MCF 10A (cell line): ENCODE results near the gene GPR146. TPM values are rescaled to one million over a fixed set of nuclear protein-coding genes. Genes with fewer than 3 reads are reported as not detected.

Source experiments
- BruUV-seq: library from RNA; stranded (reverse); fragments of 400-500 nt; replicated peaks from 2 replicates; lab custom pipeline; 2021; lab: Mats Ljungman, UMichigan
- CTCF ChIA-PET: fragments of 300-600 bp; sonication (Branson Sonifier 250); formaldehyde crosslinking; extraction: SDS; loops from one replicate; lab custom pipeline; 2021; ENCODE audit warnings: antibody characterized with exemption, inconsistent platforms; lab: Yijun Ruan, JAX
- POLR2A ChIA-PET: fragments of 300-600, 350-650 bp; sonication (Branson Sonifier 250); formaldehyde crosslinking; extraction: SDS; loops from one replicate; lab custom pipeline; 2020; ENCODE audit warnings: antibody characterized with exemption, inconsistent platforms; lab: Yijun Ruan, JAX
- DNase-seq: peaks from one replicate; pipeline ENCODE4 v3.0.0-alpha.2; 2018; ENCODE audit not compliant: unreplicated experiment
- H3K27ac Mint-ChIP-seq: one replicate; pipeline ENCODE4 v1.8.0; 2022; ENCODE audit warnings: mild to moderate bottlenecking, low read depth, mixed read lengths; ENCODE audit not compliant: unreplicated experiment
- H3K27me3 Mint-ChIP-seq: one replicate; pipeline ENCODE4 v1.8.0; 2022; ENCODE audit warnings: mixed read lengths; ENCODE audit not compliant: insufficient read depth, unreplicated experiment
- H3K36me3 Mint-ChIP-seq: one replicate; pipeline ENCODE4 v1.8.0; 2022; ENCODE audit warnings: mild to moderate bottlenecking, moderate library complexity, mixed read lengths; ENCODE audit not compliant: insufficient read depth, unreplicated experiment
- H3K4me1 Mint-ChIP-seq: one replicate; pipeline ENCODE4 v1.8.0; 2022; ENCODE audit warnings: mixed read lengths; ENCODE audit not compliant: insufficient read depth, unreplicated experiment
- H3K4me3 Mint-ChIP-seq: one replicate; pipeline ENCODE4 v1.8.0; 2022; ENCODE audit warnings: mild to moderate bottlenecking, moderate library complexity, mixed read lengths; ENCODE audit not compliant: unreplicated experiment
- H3K9me3 Mint-ChIP-seq: one replicate; pipeline ENCODE4 v1.8.0; 2022; ENCODE audit warnings: mixed read lengths; ENCODE audit not compliant: unreplicated experiment
- CTCF ChIP-seq: fragments of 200-600 bp; IDR thresholded peaks from one replicate; pipeline ENCODE4 v1.8.0; 2022; ENCODE audit warnings: antibody characterized with exemption, mild to moderate bottlenecking; ENCODE audit not compliant: unreplicated experiment
- intact Hi-C: fragments of 100-400 bp; cut with micrococcal nuclease; formaldehyde crosslinking; loops from 2 replicates; pipeline ENCODE4 v1.14.1; 2022
- total RNA-seq: library from RNA; stranded (reverse); gene quantifications from 2 replicates; pipeline ENCODE4 v1.2.3, GENCODE V29; 2022

The GPR146 gene
- total RNA-seq, 1 experiment from 2014 or later: not detected

- POLR2A ChIA-PET: no interaction called here
These were observed 34.2 kb downstream of the GPR146 start for GRCh38 chr7:1078519-1078918.

GRCh38 chr7:1078985-1079384 is 34.6 kb downstream of the GPR146 start:
- BruUV-seq: no TSS peak
- no peak overlapping the region for H3K27ac Mint-ChIP-seq
- H3K36me3 Mint-ChIP-seq: no peaks in the 10 kb centered on the region
- no peak overlapping the region for H3K4me3 Mint-ChIP-seq
- intact Hi-C loops: no loop called here
- ChIA-PET POLR2A (no interaction called here), CTCF (interaction anchor here (1.4 kb wide), 1 partner anchor 13 kb away, joined by 4 read pairs; no protein-coding TSS in a partner anchor)
- H3K4me1 Mint-ChIP-seq: peaks cover 6% of the 10 kb centered on the region
- TF ChIP-seq CTCF: no peak
- no peaks in the 10 kb centered on the region for H3K9me3 Mint-ChIP-seq
- DNase-seq: no peak
- no peaks in the 10 kb centered on the region for H3K27me3 Mint-ChIP-seq

More at GRCh38 chr7:1078519-1078918, 34.2 kb downstream of the GPR146 start:
- H3K36me3 Mint-ChIP-seq: no peaks in the 10 kb centered on the region
- BruUV-seq: no TSS peak
- H3K4me3 Mint-ChIP-seq: no peak overlapping the region
- no peaks in the 10 kb centered on the region for H3K27me3 Mint-ChIP-seq
- H3K4me1 Mint-ChIP-seq: peaks cover 6% of the 10 kb centered on the region
- no peak for TF ChIP-seq CTCF
- no peak overlapping the region for H3K27ac Mint-ChIP-seq
- intact Hi-C loops: no loop called here
- no peak for DNase-seq
- CTCF ChIA-PET: interaction anchor here (1.4 kb wide), 1 partner anchor 12 kb away, joined by 4 read pairs; no protein-coding TSS in a partner anchor
- no peaks in the 10 kb centered on the region for H3K9me3 Mint-ChIP-seq

DNA sequence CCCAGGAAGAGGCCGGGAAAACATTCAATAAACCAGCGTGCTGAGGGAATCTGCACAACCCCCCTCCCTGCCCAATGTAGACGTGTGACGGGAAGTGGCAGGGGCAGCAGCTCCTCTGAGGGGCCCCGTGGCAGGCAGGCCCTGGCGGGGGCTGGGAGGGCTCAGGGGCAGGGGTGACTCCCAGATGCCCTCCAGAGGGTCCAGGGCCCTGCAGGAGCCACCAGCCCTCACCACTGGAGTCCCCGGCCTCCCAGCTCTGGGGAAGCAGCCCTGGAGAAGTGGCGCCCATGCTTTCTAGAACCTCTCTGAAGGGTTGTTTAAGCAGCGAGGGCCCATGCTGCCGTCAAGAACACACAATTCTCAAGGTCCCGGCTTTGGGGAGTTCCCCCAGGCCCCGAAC is 35.2 kb downstream of the GPR146 start:
- TF ChIP-seq CTCF: no peak
- BruUV-seq: no TSS peak
- intact Hi-C loops: no loop called here
- ChIA-PET POLR2A (no interaction called here), CTCF (no interaction called here)
- H3K27ac Mint-ChIP-seq: no peak overlapping the region
- DNase-seq: no peak
- H3K27me3 Mint-ChIP-seq: no peaks in the 10 kb centered on the region
- H3K4me1 Mint-ChIP-seq: peaks cover 6% of the 10 kb centered on the region
- no peaks in the 10 kb centered on the region for H3K9me3 Mint-ChIP-seq
- H3K36me3 Mint-ChIP-seq: no peaks in the 10 kb centered on the region
- no peak overlapping the region for H3K4me3 Mint-ChIP-seq

DNA sequence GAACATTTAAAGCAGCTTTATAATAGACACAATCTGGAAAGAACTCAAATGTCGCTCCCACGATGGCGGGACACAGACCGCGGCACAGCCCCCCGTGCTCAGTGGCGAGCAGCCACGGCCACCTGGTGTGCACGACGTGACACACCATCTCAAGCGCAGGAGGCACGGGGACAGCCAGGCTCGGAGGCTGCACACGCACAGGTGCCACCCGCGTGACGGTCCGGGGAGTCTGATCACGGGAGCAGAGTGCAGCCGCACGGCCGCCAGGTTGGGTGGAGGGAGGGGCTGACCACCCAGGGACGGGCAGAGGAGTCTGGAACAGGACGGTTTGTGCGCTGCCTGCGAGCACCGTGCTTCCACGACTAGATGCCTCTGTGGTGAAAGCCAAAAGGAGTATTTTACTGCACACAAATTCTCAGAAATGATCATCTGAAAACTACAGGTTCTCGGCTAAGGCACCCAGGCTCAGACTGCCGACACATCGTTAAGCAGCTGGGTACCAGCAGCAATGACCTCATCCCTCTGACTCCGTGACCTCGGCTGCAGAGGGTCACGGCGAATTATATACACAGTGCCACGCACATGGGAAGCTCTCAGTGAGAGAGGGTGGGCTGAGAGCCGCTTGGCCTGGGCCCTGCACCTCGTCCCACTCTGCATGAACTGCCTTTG is 36.0 kb downstream of the GPR146 start:
- no TSS peak for BruUV-seq
- POLR2A ChIA-PET: no interaction called here
- Mint-ChIP-seq H3K4me3 (no peak overlapping the region), H3K4me1 (peaks cover 6% of the 10 kb centered on the region), H3K27ac (no peak overlapping the region), H3K36me3 (no peaks in the 10 kb centered on the region), H3K9me3 (no peaks in the 10 kb centered on the region), H3K27me3 (no peaks in the 10 kb centered on the region)
- TF ChIP-seq CTCF: no peak
- DNase-seq: no peak
- CTCF ChIA-PET: interaction anchor here (1.6 kb wide), 1 partner anchor 87 kb away, joined by 6 read pairs; no protein-coding TSS in a partner anchor
- intact Hi-C loops: no loop called here
